Lower leg skin (tissue), 4 donors: ENCODE results near the gene DECR2. TPM values are rescaled to one million over a fixed set of nuclear protein-coding genes. Genes with fewer than 3 reads are reported as not detected.

Experiments used
- DNase-seq, 2 donors: peaks; one replicate each; pipeline ENCODE4 v3.0.0-alpha.2; 2019; ENCODE audit warnings: low spot score in 2 of 2
- H3K4me3 ChIP-seq: fragments of 200-600 bp; sonication (generic); 2 replicates; pipeline ENCODE4 v1.5.1; 2017; ENCODE audit warnings: mild to moderate bottlenecking, low read depth; ENCODE audit not compliant: poor library complexity, severe bottlenecking
- CTCF ChIP-seq, 3 donors: fragments of 450-650 bp; IDR thresholded peaks; one replicate each; pipeline ENCODE4 v1.5.1; 2016; ENCODE audit warnings: antibody characterized with exemption in 3 of 3, mild to moderate bottlenecking in 3 of 3, moderate library complexity in 2 of 3
- POLR2A ChIP-seq, 2 donors: fragments of 450-650 bp; IDR thresholded peaks; one replicate each; pipeline ENCODE4 v1.6.1; 2016 to 2017; ENCODE audit warnings: antibody characterized with exemption in 2 of 2, mild to moderate bottlenecking in 1 of 2, moderate library complexity in 1 of 2
- WGBS, 2 donors: methylation state at CpG; one replicate each; pipeline ENCODE4 v1.1.5; 2018; 5-methylcytosine and 5-hydroxymethylcytosine counted together
- intact Hi-C: fragments of 100-400 bp; cut with DNase I; formaldehyde crosslinking; loops from one replicate; pipeline ENCODE4 v1.15.0; 2023; ENCODE audit warnings: low total_unique reads
- total RNA-seq, 4 donors: library from RNA; depleted of rRNA; stranded (reverse); fragments of >200 nt; gene quantifications; one replicate each; pipeline ENCODE4 v1.1.0, GENCODE V29; 2016

The DECR2 gene
- total RNA-seq, 4 donors from 2014 or later, result 14.0 to 21.0 (median 18.8) TPM

- whole genome bisulfite sequencing, 2 donors, result 82 to 94% methylated on average over 4 to 5 of the region's 5 CpGs
- DNase-seq, result no peak
- TF ChIP-seq CTCF (IDR thresholded peaks at IDR 0.05) (no peak), POLR2A (IDR thresholded peaks at IDR 0.05) (no peak)
- intact Hi-C loops, result no loop called here
- H3K4me3 ChIP-seq, result no peak overlapping the region
Measured at GRCh38 chr16:373020-373598, 28.6 kb upstream of the DECR2 start.

- intact Hi-C loops, result no loop called here
- no peak for DNase-seq
- no peak overlapping the region for H3K4me3 ChIP-seq
- WGBS, 2 donors, result 89 to 94% methylated on average over 31 to 39 of the region's 44 CpGs
- TF ChIP-seq CTCF (IDR thresholded peaks at IDR 0.05) (no peak), POLR2A (IDR thresholded peaks at IDR 0.05) (no peak)
Measured at GRCh38 chr16:373848-374615, 27.7 kb upstream of the DECR2 start.

- intact Hi-C loops, result no loop called here
- 64 to 76% methylated on average over 5 to 9 of the region's 9 CpGs for WGBS, 2 donors
- no peak for DNase-seq
- no peak overlapping the region for H3K4me3 ChIP-seq
- TF ChIP-seq CTCF (IDR thresholded peaks at IDR 0.05) (no peak), POLR2A (IDR thresholded peaks at IDR 0.05) (no peak)
Measured at GRCh38 chr16:374616-374926, 27.1 kb upstream of the DECR2 start.

- H3K4me3 ChIP-seq, result no peak overlapping the region
- intact Hi-C loops, result no loop called here
- TF ChIP-seq CTCF (IDR thresholded peaks at IDR 0.05), result no peak
- TF ChIP-seq POLR2A (IDR thresholded peaks at IDR 0.05), result no peak
- WGBS, 2 donors, result 91 to 96% methylated on average over 22 to 23 of the region's 23 CpGs
- DNase-seq, result no peak
Measured at GRCh38 chr16:375212-375611, 26.5 kb upstream of the DECR2 start.

- 95 to 99% methylated on average over 35 to 42 of the region's 44 CpGs for WGBS, 2 donors
- DNase-seq, result no peak
- intact Hi-C loops, result no loop called here
- no peak overlapping the region for H3K4me3 ChIP-seq
- TF ChIP-seq CTCF (IDR thresholded peaks at IDR 0.05) (no peak), POLR2A (IDR thresholded peaks at IDR 0.05) (no peak)
Measured at GRCh38 chr16:375927-376816, 25.5 kb upstream of the DECR2 start.
